Thyroid gland (tissue), 4 donors: ENCODE measurements around the gene NTF3. TPM values are rescaled to one million over a fixed set of nuclear protein-coding genes. Genes with fewer than 3 reads are reported as not detected.

Experiments
- DNase-seq, 2 donors: peaks; one replicate each; pipeline ENCODE4 v3.0.0-alpha.2; 2019
- H3K27ac ChIP-seq, 3 donors: fragments of 200-600 bp; sonication (generic); 1 replicate in 2 of 3; 2 replicates in 1 of 3; pipeline ENCODE4 v1.5.1; 2016 to 2019; ENCODE audit warnings: mild to moderate bottlenecking in 1 of 3, moderate library complexity in 1 of 3
- H3K27me3 ChIP-seq: fragments of 200-600 bp; sonication (generic); one replicate; pipeline ENCODE4 v1.5.1; 2019
- H3K36me3 ChIP-seq, 2 donors: fragments of 200-600 bp; sonication (generic); one replicate each; pipeline ENCODE4 v1.5.1; 2016 to 2019
- H3K4me1 ChIP-seq, 2 donors: fragments of 200-600 bp; sonication (generic); one replicate each; pipeline ENCODE4 v1.5.1; 2017 to 2019
- H3K4me3 ChIP-seq, 3 donors: fragments of 200-600 bp; sonication (generic); replicated peaks in 1 of 3; 1 replicate in 2 of 3; 2 replicates in 1 of 3; pipeline ENCODE4 v1.5.1; 2016; ENCODE audit warnings: mild to moderate bottlenecking in 1 of 3
- H3K9me3 ChIP-seq: fragments of 200-600 bp; sonication (generic); one replicate; pipeline ENCODE4 v1.5.1; 2017
- CTCF ChIP-seq, 6 experiments: fragments of 200-600 bp in 3 of 6; fragments of 450-650 bp in 3 of 6; sonication (generic) in 3 of 6; IDR thresholded peaks; one replicate each; pipeline ENCODE4 v1.5.1; 2016 to 2019; ENCODE audit warnings: antibody characterized with exemption in 6 of 6, mild to moderate bottlenecking in 2 of 6, inconsistent platforms in 1 of 6, moderate library complexity in 1 of 6
- POLR2A ChIP-seq, 2 donors: fragments of 450-650 bp; IDR thresholded peaks; one replicate each; pipeline ENCODE4 v1.6.1; 2017; ENCODE audit warnings: antibody characterized with exemption in 2 of 2, mild to moderate bottlenecking in 2 of 2, moderate library complexity in 1 of 2
- WGBS, 2 donors: methylation state at CpG; one replicate each; pipeline ENCODE4 v1.1.5; 2017; 5-methylcytosine and 5-hydroxymethylcytosine counted together
- intact Hi-C: fragments of 100-400 bp; cut with DNase I; formaldehyde crosslinking; loops from one replicate; pipeline ENCODE4 v1.15.1; 2023
- total RNA-seq, 4 donors: library from RNA; depleted of rRNA; stranded (reverse); fragments of >200 nt; gene quantifications; one replicate each; pipeline ENCODE4 v1.2.3, GENCODE V29; 2016

Gene NTF3
- total RNA-seq, 4 donors from 2014 or later, result not detected

GRCh38 chr12:5514545-5514944, 82.6 kb downstream of the NTF3 start:
- H3K4me1 ChIP-seq, result no peaks in the 10 kb centered on the region
- H3K27me3 ChIP-seq, result no peaks in the 10 kb centered on the region
- WGBS, 2 donors, result 90 to 93% methylated on average over 4 of the region's 4 CpGs
- no peaks in the 10 kb centered on the region for H3K36me3 ChIP-seq
- no peak for DNase-seq
- intact Hi-C loops, result no loop called here
- no peak overlapping the region for H3K27ac ChIP-seq
- no peak for TF ChIP-seq CTCF (IDR thresholded peaks at IDR 0.05)
- TF ChIP-seq POLR2A (IDR thresholded peaks at IDR 0.05), result no peak
- no peak overlapping the region for H3K4me3 ChIP-seq
- no peaks in the 10 kb centered on the region for H3K9me3 ChIP-seq

GRCh38 chr12:5515458-5515857, 83.5 kb downstream of the NTF3 start:
- no peak overlapping the region for H3K27ac ChIP-seq
- WGBS, 2 donors, result 97 to 100% methylated on average over 1 of the region's 1 CpG

GRCh38 chr12:5516371-5517241, 84.7 kb downstream of the NTF3 start:
- TF ChIP-seq POLR2A (IDR thresholded peaks at IDR 0.05), result no peak
- no peak for TF ChIP-seq CTCF (IDR thresholded peaks at IDR 0.05)
- Histone ChIP-seq H3K36me3 (no peaks in the 10 kb centered on the region), H3K4me3 (no peak overlapping the region), H3K4me1 (no peaks in the 10 kb centered on the region), H3K27ac (no peak overlapping the region), H3K9me3 (no peaks in the 10 kb centered on the region), H3K27me3 (no peaks in the 10 kb centered on the region)
- no peak for DNase-seq
- 90 to 91% methylated on average over 8 of the region's 8 CpGs for WGBS, 2 donors
- intact Hi-C loops, result no loop called here

More at GRCh38 chr12:5515458-5515857, 83.5 kb downstream of the NTF3 start:
- Histone ChIP-seq H3K36me3 (no peaks in the 10 kb centered on the region), H3K27me3 (no peaks in the 10 kb centered on the region), H3K9me3 (no peaks in the 10 kb centered on the region), H3K4me1 (no peaks in the 10 kb centered on the region), H3K4me3 (no peak overlapping the region)
- intact Hi-C loops, result no loop called here
- TF ChIP-seq CTCF (IDR thresholded peaks at IDR 0.05), result no peak
- no peak for DNase-seq

GRCh38 chr12:5518584-5519365, 86.9 kb downstream of the NTF3 start:
- no peak overlapping the region for H3K27ac ChIP-seq
- no peaks in the 10 kb centered on the region for H3K36me3 ChIP-seq
- DNase-seq, result no peak
- intact Hi-C loops, result no loop called here
- TF ChIP-seq POLR2A (IDR thresholded peaks at IDR 0.05), result no peak
- TF ChIP-seq CTCF (IDR thresholded peaks at IDR 0.05), result no peak
- no peak overlapping the region for H3K4me3 ChIP-seq
- H3K9me3 ChIP-seq, result no peaks in the 10 kb centered on the region
- 84 to 88% methylated on average over 8 of the region's 8 CpGs for WGBS, 2 donors
- no peaks in the 10 kb centered on the region for H3K4me1 ChIP-seq
- H3K27me3 ChIP-seq, result no peaks in the 10 kb centered on the region

- Histone ChIP-seq H3K4me1 (no peaks in the 10 kb centered on the region), H3K27ac (no peak overlapping the region), H3K9me3 (no peaks in the 10 kb centered on the region), H3K4me3 (no peak overlapping the region), H3K27me3 (no peaks in the 10 kb centered on the region), H3K36me3 (no peaks in the 10 kb centered on the region)
- DNase-seq, result no peak
- 93 to 97% methylated on average over 4 of the region's 4 CpGs for WGBS, 2 donors
- intact Hi-C loops, result no loop called here
- TF ChIP-seq POLR2A (IDR thresholded peaks at IDR 0.05), result no peak
- TF ChIP-seq CTCF (IDR thresholded peaks at IDR 0.05), result no peak
Measured at GRCh38 chr12:5520037-5520436, 88.1 kb downstream of the NTF3 start.
